Astrocyte of the spinal cord (primary cell): ENCODE results near the gene BCKDK.

Experiments used
- DNase-seq: peaks from one replicate; pipeline ENCODE4 v3.0.0; 2011; ENCODE audit warnings: low read depth, low spot score
- H3K4me3 ChIP-seq: 2 replicates; pipeline ENCODE4 v1.5.1; 2011; ENCODE audit warnings: low read depth, mild to moderate bottlenecking, low read length, moderate library complexity
- in situ Hi-C: cut with HindIII; loops from 2 replicates; pipeline ENCODE4 v1.10.0; 2017; ENCODE audit warnings: low sequenced_read_pairs
- TF ChIP-seq, protein P1 (sequence below): IDR thresholded peaks from 2 replicates; pipeline ENCODE4 v1.5.1; 2012; ENCODE audit warnings: low read depth, mild to moderate bottlenecking, low read length, inconsistent platforms

The BCKDK gene

DNA sequence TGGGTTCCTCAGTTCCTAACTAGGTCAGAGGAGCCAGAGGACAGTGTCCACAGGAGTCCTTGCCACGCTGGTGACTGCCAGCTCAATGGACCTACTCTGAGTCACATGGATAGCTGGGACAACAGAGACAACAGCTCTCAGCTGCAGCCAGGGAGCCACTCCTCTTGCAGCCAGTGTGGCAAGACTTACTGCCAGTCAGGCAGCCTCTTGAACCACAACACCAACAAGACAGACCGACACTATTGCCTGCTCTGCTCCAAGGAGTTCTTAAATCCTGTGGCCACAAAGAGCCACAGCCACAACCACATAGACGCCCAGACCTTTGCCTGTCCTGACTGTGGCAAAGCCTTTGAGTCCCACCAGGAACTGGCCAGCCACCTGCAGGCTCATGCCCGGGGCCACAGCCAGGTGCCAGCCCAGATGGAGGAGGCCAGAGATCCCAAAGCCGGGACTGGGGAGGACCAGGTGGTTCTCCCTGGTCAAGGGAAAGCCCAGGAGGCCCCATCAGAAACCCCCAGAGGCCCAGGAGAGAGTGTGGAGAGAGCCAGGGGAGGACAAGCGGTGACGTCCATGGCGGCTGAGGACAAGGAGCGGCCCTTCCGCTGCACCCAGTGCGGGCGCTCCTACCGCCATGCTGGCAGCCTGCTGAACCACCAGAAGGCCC is 27.3 kb upstream of the BCKDK start:
- no peak overlapping the region for H3K4me3 ChIP-seq
- in situ Hi-C loops: no loop called here
- DNase-seq: no peak
- TF ChIP-seq, protein P1, sequence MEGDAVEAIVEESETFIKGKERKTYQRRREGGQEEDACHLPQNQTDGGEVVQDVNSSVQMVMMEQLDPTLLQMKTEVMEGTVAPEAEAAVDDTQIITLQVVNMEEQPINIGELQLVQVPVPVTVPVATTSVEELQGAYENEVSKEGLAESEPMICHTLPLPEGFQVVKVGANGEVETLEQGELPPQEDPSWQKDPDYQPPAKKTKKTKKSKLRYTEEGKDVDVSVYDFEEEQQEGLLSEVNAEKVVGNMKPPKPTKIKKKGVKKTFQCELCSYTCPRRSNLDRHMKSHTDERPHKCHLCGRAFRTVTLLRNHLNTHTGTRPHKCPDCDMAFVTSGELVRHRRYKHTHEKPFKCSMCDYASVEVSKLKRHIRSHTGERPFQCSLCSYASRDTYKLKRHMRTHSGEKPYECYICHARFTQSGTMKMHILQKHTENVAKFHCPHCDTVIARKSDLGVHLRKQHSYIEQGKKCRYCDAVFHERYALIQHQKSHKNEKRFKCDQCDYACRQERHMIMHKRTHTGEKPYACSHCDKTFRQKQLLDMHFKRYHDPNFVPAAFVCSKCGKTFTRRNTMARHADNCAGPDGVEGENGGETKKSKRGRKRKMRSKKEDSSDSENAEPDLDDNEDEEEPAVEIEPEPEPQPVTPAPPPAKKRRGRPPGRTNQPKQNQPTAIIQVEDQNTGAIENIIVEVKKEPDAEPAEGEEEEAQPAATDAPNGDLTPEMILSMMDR: no peak

DNA sequence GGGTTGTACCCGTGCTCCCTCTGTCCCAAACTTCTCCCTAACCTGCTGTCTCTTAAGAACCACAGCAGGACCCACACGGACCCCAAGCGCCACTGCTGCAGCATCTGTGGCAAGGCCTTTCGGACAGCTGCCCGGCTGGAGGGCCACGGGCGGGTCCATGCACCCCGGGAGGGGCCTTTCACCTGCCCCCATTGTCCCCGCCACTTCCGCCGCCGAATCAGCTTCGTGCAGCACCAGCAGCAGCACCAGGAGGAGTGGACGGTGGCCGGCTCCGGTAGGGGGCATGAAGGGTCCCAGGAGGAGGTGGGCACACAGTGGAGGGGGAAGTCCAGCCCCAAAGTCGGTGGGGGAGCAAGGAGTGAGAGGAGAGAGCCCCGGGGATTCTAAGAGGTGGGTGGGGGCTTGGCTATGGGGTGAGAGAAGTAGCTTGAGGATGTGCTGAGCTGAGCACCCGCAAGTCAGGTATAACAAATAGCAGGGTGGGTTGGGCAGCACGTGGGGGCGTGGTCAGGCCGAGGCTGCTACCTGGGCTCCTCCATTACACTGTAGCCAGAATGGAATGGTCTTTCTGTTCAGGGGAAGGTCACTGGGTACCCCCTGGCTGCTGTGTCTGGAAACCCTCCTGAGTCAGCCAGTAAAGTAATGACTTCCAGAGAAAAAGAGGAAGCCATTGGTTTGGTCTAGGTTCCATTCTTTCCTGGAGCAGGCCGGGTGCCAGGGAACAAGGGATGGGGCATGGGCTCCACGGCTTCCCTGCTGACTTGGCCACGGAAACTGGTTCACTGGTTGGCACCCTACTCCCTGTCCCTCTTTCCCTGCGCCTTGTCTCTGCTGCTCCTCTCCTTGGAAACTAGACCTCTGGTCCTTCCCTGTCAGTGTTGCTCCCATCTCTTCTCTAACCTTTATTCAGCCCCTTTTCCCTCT is 26.5 kb upstream of the BCKDK start:
- TF ChIP-seq, protein P1: no peak
- DNase-seq: no peak
- in situ Hi-C loops: no loop called here
- H3K4me3 ChIP-seq: no peak overlapping the region

- no peak for DNase-seq
- TF ChIP-seq, protein P1: no peak
- in situ Hi-C loops: no loop called here
- no peak overlapping the region for H3K4me3 ChIP-seq
Measured at GRCh38 chr16:31082368-31083045, 25.7 kb upstream of the BCKDK start.

DNA sequence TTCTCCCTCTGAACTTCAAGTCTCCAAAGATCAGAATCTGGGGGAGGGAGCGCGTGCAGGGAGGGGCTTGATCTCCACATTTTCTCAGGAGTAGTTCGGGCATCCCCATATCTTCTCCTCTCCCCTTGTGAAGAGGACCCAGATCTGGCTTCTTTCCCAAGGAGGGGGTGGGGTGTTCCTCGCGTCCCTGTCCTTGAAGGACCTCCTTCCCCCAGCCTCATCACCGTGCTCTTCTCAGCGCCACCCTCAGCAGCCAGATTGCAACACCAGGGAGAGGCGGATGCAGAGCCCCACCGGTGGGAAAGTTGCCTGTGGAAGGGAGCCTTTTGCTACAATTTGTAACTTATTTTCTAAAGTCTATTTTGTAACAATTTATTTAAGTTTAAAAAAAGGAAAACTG is 25.1 kb upstream of the BCKDK start:
- H3K4me3 ChIP-seq: no peak overlapping the region
- TF ChIP-seq, protein P1: no peak
- in situ Hi-C loops: no loop called here
- DNase-seq: no peak

DNA sequence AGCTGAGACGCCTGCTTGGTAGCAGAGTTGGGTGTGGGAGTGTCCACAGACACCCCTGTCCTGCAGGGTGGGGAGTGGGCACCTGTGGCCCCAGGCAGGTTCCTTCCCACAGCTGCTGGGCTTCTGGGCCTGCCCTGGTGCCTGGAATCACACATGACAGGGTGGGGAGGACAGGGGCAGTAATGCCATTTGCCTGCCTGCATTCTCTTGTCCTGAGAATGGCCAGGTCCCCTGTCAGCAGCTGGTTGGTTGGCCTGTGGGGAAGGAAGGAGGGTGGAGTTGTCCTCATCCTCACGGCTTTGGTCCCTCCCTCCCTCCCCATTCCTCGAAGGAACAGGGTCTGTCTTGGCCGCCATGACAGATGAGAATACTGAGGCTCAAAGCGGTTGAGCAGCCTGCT is 24.6 kb upstream of the BCKDK start:
- H3K4me3 ChIP-seq: no peak overlapping the region
- no peak for DNase-seq
- in situ Hi-C loops: no loop called here
- TF ChIP-seq, protein P1: no peak

- in situ Hi-C loops: no loop called here
- H3K4me3 ChIP-seq: no peak overlapping the region
Measured at GRCh38 chr16:31083981-31084380, 24.2 kb upstream of the BCKDK start.

More at GRCh38 chr16:31083981-31084380, 24.2 kb upstream of the BCKDK start:
- TF ChIP-seq, protein P1: no peak
- DNase-seq: no peak
